ENCODE measurements around the gene RECK. TPM values are rescaled to one million over a fixed set of nuclear protein-coding genes. Genes with fewer than 3 reads are reported as not detected.
"Not testable (repeated sequence)": the region's sequence is repeated elsewhere in the genome, so short reads cannot be mapped to it uniquely, and the experiment has no call there.

Gene RECK, protein sequence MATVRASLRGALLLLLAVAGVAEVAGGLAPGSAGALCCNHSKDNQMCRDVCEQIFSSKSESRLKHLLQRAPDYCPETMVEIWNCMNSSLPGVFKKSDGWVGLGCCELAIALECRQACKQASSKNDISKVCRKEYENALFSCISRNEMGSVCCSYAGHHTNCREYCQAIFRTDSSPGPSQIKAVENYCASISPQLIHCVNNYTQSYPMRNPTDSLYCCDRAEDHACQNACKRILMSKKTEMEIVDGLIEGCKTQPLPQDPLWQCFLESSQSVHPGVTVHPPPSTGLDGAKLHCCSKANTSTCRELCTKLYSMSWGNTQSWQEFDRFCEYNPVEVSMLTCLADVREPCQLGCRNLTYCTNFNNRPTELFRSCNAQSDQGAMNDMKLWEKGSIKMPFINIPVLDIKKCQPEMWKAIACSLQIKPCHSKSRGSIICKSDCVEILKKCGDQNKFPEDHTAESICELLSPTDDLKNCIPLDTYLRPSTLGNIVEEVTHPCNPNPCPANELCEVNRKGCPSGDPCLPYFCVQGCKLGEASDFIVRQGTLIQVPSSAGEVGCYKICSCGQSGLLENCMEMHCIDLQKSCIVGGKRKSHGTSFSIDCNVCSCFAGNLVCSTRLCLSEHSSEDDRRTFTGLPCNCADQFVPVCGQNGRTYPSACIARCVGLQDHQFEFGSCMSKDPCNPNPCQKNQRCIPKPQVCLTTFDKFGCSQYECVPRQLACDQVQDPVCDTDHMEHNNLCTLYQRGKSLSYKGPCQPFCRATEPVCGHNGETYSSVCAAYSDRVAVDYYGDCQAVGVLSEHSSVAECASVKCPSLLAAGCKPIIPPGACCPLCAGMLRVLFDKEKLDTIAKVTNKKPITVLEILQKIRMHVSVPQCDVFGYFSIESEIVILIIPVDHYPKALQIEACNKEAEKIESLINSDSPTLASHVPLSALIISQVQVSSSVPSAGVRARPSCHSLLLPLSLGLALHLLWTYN
- total RNA-seq (2014; rRNA removed): 10.6 and 12.2 TPM in 2 replicates
- polyA plus RNA-seq (2012): 12.1 TPM

DNA sequence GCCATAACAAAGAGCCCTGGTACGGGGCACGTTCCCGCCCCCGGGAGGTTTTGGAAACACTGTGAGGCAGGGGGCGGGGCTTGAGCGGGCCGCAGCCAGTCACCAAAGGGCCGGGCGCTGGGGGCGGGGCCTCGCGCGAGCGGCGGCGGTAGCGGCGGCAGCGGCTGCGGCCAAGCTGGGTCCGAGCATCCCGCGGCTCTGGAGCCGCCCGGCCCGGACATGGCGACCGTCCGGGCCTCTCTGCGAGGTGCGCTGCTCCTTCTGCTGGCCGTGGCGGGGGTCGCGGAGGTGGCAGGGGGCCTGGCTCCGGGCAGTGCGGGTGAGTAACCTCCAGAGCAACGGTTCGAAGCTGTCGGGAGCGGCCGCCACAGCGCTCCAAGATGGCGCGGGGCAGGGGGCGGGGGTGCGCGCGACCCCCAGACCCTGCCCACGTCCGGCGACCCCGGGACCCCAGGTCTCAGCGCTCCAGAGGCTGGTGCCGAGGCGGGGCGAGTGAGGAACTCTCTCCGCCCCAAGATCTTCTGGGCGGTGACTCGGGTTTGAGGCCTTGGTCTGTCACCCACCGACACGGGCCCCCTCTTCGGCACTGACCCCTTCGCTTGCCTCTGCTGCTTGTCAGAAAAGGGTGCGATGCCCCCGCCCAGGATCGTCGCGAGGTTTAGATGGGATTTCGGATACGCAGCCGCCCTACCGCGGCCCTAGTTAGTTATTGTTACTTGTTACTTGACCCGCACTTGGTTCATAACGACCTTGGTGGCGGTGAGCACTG lies at the start of gene RECK:
Gene RECK, plus strand, starts transcription at position 134 of the 769 bp plus-strand sequence. Its CDS starts 86 bp downstream, at position 220.
- peak; percentile 74 for DNase-seq (ENCODE audit: low read depth)

DNA sequence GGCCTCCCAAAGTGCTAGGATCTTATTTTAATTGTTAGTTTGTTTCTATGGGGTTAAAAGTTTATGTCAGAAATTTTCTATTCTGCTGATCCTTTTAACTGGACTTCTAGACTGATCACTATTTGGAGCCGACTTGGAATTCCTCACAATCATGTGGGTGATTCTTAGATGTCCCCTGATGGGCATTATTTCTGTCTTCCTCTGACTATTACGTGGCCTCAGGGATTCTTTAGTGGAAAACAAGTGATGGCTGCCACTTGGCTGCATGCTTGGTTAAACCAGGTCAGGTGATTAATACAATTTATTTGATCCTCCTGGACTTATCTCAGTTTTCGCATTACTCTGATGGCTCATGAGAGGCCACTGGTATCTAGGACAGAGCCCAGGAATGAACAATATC lies 46.6 kb upstream of the RECK start:
- no peak for DNase-seq (ENCODE audit: low read depth)

DNA sequence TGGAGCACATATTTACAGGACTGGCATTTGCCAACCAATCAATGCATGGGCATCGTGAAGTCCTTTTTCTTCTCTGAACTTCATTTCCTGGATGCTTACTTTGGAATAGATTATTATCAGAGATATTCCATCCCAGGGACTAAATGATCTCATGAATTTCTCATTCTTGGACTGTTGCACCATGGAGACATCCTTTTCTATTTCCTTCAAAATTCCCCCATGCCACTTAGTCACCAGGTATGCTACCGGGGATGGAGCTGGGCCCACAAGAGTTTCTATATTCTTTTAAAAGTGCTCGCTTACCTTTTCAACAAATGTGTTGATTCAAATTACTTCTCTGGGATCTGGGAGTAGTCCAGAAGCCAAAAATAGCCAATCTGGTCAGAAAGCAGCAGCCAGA lies 43.6 kb upstream of the RECK start:
- DNase-seq (ENCODE audit: low read depth): not testable (repeated sequence)

DNA sequence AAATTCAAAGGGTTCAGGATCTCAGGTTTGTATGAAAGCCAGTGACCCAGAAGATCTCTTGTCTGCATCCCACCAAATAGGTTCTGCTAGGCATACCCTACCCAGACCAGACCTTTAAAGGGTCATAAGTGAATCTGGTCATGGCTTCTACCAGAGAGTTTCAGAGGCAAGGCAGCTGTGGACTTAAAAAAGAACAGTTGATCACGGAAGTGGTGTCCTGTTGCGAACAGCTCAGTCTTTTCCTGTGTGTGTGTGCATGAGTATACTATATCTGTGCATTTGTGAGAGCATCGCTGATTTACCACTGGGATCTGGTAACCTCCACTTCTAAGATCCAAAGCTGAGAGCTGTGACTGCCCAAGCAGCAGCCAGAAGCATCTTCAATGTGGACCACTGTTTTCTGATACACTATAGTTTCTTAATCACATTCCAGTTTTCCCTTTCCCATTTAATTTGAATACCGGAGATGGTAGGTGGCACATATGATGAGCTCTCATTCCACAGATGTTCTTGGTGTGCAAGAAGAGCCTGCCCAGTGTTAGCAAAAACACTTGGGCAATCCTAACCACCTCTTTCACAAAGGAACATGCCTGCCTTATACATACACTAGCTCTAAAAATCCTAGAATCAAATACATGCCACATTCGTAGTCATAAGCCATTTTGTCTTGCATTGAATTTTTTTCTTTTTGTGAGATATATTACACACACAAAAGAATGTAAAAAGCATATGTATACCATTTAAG lies 42.6 kb upstream of the RECK start:
- no peak for DNase-seq (ENCODE audit: low read depth)

DNA sequence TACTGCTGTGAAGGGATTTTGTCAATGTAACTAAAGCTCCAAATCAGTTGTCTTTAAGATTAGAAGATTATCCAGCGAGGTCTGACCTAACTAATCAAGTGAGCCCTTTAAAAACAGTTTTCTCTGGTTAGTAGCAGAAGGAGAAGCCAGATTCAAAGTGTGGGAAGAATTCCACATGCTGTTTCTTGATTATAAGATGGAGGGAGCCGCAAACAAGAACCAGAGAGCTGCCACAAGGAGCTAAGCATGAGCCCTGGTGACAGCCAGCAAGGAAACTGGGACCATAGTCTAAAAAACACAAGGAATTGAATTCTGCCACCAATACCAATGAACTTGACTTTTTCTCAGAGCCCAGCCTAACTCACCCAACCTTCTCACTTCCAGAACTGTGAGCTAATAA lies 41.8 kb upstream of the RECK start:
- DNase-seq (ENCODE audit: low read depth): no peak

DNA sequence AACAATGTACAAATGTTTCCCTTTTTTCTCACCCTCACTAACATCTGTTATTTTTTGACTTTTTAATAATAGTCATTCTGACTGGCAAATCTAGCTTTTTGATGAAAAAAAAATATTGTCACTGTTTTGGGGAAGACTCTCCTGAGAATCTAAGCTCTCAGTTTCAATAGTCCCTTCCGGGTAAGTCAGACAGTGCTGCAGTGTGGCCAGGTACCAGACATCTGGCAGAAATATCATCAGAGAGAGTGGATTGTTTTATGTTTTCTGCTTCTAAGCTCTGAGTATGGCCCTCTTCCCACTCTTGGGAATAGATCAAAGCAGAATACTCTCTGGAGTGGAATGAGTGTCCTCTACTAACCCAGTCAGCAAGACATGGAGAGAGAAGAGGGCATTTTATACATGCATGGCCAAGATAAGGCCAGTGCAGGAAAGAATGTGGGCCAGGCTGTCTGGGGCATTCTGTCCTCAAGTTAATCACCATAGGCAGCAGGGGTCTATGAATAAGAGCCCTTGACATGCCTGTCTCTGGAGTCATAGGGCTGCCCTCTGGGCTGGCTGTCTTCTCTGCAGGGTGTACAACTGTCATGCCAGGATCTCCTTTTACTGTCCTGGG lies 40.2 kb upstream of the RECK start:
- peak; percentile 75 for DNase-seq (ENCODE audit: low read depth)

DNA sequence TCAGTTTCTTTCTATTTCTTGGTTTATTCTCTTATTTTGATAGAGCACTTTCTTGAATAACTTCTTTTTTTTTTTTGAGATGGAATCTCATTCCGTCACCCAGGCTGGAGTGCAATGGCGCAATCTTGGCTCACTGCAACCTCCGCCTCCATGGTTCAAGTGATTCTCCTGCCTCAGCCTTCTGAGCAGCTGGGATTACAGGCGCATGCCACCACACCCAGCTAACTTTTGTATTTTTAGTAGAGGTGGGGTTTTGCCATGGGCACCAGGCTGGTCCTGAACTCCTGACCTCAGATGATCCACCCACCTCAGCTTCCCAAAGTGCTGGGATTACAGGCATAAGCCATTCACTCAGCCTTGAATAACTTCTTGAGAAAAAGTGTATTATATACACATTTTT lies 39.7 kb upstream of the RECK start:
- not testable (repeated sequence) for DNase-seq (ENCODE audit: low read depth)

DNA sequence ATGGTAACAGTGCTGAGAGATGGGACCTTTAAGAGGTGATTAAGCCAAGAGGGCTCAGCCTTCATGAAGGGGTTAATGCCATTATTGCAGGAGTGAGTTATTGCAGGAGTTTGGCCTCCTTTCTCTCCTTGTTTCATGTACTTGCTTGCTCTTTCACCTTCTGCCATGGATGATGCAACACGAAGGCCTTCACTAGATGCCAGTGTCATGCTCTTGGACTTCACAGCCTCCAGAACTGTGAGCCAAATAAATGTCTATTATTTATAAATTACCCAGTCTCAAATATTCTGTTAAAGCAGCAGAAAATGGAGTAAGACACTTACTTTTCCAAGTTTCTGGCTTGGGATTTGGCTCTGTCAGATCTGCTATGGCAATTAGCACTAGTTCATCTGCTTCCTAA lies 38.4 kb upstream of the RECK start:
- no peak for DNase-seq (ENCODE audit: low read depth)

DNA sequence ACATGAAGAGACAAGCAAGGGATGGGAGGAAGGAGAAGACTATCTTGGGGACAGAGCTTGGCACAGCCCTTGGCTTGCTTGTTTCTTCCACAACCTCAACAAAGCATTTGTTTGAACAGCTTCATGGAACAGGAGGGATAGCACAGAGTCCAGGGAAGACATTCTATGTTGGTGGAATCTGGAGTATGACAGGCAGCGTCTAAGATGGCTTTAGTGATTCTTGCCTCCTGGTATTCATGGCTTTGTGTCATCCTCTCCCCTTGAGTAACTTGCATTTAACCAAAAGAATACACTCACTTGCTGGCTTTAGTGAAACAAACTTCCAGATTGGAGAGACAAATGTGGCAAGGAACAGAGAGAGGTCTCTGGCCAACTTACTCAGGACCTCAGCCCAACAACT lies 30.8 kb upstream of the RECK start:
- no peak for DNase-seq (ENCODE audit: low read depth)

DNA sequence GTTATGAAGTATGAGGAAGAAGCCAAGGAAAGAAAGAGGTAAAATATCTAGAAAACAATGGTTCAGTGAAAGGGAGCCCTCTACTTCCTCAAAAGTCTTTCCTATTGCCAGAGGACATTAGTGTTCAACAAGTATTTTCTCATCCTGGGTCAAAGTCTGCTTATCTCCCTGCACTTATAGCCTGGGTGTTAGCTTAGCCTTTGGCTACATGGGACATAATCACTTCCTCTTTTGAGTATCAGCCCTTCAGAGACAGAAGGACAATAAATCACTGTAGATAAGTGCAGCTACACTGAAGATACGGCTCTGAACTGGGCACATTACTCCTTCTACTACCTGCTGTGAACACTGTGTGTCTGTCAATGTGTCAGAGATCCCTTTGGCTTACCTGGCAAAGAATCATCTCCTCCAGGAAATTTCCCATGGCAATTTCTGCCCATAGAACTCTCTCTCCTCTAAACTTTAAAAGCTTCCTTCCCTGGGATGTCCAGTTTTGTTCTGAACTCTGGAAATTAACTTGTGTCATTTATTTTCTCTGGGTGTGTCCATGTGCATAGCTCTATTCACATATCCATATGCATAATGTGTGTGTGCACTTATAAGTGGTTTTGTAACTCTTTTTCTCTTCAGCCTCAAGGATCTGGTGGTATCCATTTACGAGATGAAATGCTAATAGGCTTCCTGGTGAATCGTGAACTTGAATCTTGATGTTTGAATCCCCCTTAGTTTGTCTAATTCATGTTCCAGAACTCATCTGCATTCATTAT lies 30.0 kb upstream of the RECK start:
- no peak for DNase-seq (ENCODE audit: low read depth)

DNA sequence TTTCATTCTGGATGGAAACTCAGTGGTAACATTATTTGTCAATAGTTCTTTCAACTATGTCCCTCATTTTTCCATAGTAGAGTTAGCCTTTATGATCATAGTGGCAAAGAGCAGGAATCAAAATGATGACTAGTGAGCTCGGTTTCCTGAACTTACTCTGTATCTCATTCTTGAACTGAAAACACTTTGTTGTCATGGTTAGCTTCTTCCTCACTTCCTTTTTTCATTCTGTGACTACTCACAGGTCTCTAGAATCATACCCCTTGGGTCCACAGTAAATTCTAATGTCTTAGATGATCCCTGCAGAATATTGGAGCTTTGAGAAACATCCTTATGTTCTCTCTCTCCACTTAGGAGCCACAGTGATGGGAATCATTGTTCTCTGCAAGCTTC lies 29.4 kb upstream of the RECK start:
- DNase-seq (ENCODE audit: low read depth): no peak

DNA sequence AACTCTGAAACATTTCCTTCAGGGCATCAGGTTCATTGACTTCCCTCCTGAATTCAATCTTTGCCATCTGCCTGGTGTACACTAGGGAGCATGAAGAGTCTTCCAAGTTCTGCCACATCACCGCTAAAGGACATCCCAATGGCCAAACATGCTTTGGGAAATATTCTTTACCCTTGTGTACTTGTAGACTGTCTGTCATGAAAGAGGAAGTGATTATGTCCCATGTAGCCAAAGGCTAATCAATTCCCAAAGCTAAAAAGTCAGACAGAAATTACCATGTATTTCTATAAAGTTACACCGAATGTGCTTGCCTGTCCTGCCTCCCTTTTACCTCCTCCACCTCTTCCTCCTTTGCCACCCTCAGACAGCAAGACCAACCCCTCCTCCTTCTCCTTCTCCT lies 28.9 kb upstream of the RECK start:
- DNase-seq (ENCODE audit: low read depth): no peak

DNA sequence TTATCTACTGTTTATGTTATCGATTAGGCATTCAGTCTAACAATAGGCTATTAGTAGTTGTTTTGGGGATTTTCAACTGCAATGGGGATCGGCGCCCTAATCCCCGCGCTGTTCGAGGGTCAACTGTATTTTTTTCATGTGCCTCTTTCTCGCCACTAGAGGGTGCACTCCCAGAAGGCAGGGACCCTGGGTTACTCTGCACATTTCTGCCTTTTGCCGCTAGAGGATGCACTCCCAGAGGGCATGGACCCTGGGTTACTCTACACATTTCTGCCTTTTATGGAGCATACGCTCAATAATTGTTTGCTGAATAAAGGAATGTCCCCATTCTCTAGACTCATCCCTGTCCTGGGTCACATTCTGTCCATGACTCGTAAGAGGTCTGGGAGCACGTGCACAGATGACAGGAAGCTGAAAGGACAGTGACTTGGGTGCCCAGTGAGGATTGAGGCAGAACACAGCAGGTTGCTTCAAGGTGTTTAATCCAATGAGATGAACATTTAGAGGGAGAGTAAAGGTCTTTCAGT lies 27.9 kb upstream of the RECK start:
- peak; percentile 75 for DNase-seq (ENCODE audit: low read depth)

DNA sequence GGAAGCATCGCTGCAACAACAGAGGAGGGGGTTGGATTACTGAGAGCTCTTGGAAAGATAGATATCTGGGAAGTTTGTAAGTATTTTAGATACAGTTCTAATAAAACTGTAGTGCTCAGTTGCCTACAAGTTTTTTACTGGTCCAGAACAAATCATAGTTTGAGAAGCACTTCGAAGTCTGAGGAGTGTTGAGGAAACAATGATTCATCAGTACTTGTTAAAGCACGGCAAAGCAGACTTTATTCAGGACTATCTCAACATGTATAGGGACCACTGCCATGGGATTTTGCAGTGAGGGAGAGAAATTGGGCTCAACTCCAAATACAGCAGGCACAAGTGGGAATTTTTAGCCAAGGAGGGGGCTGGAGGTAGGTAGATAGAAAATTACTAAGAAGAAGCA lies 25.3 kb upstream of the RECK start:
- no peak for DNase-seq (ENCODE audit: low read depth)

DNA sequence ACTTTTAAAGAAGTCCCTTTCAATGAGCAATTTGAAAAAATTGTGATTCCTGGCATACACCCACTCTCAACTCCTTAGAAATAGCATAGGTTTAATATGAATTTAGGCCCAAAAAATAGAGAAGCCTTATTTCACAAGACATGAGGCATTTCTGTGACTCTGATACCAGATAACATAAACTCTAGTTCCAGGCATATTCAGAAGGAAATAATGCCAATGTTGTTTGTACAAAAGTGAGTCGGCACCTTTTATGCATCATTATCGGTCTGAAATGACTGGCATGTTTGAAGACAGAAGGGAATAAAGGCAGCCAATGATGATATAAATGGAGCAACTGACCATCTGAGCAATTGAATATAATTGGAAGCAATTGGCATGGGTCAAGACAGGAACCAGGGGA lies 19.4 kb upstream of the RECK start:
- DNase-seq (ENCODE audit: low read depth): no peak

DNA sequence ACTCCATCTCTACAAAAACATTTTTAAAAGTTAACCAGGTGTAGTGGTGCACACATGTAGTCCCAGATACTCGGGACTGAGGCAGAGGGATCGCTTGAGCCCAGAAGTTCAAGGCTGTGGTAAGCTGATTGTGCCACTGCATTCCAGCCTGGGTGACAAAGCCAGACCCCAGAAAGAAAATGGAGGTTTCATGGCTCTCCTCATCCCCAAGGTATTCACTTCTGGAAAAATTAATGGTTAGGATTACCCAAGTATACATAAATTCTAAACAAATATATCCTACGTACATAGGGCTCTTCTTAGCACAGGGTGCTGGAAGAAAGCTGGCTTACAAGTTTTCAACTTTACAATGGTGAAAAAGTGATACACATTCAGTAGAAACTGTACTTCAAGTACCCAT lies 18.6 kb upstream of the RECK start:
- no peak for DNase-seq (ENCODE audit: low read depth)

DNA sequence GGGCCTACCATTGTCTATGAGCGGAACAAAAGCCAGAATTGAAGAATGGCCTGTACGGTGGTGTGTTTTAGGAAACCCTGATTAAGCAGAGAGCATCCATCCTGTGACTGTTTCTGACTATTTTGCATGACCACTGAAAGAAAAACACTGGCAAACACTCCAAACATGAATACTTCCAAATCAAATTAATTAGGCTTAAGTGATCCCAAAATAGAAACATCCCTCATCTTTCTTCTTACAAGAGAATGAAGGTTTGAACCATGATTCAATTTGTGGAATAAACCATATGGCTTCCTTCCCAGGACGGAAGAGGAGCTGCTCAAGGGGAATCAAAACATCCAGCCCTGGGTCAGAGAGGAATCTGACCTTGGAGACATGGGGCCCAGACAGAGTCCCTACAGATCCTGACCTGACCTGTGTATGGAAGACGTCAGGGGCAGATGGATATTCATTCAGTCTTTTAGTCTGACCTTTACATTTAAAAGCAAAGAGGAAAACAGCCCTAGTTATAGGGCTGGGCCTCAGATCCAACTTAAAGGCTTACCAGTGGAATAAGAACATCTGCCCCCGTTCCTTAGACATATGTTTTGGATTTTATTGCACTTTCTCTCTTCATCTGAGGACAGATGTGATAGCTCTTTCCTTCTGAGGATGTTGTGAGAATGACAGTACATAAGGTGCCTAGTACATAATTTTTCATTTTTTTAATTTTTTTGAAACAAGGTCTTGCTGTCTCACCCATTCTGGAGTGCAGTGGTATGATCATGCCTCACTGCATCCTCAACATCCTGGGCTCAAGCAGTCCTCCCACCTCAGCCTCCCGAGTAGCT lies 17.6 kb upstream of the RECK start:
- DNase-seq (ENCODE audit: low read depth): no peak

DNA sequence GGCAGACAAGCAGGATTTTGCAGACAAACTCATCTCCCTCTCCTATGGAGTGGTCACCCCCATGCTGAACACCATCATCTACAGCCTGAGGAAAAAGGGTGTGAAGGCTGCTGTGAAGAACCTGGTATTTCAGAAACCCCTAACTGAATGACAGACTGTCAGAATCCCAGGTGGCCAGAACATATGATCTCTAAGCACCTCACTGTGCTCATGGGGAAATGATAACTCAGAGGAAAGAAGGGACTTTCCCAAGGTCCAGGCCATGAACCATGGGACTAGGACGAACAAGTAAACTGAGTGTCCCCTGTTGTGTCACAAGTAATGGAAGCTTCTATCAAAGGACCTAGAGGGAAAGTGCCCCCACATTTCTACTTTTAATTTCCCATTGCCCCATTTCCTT lies 14.7 kb upstream of the RECK start:
- DNase-seq (ENCODE audit: low read depth): no peak
